AG08396 (cell line): ENCODE measurements around the gene ZNF407.

Experiments used
- DNase-seq: peaks from one replicate; pipeline ENCODE4 v3.0.0; 2012; ENCODE audit warnings: low spot score, mixed read lengths

Gene ZNF407

GRCh38 chr18:75105551-75106254 is 508.0 kb downstream of the ZNF407 start:
- no peak for DNase-seq

GRCh38 chr18:75106746-75107145 is 509.1 kb downstream of the ZNF407 start:
- no peak for DNase-seq

- DNase-seq = no peak
Observed at GRCh38 chr18:75107196-75107930, 509.7 kb downstream of the ZNF407 start.

- DNase-seq = no peak
Observed at GRCh38 chr18:75107931-75108276, 510.2 kb downstream of the ZNF407 start.

GRCh38 chr18:75108579-75109318 is 511.1 kb downstream of the ZNF407 start:
- no peak for DNase-seq

GRCh38 chr18:75109319-75109691 is 511.6 kb downstream of the ZNF407 start:
- DNase-seq = no peak

- no peak for DNase-seq
Observed at GRCh38 chr18:75109819-75110218, 512.1 kb downstream of the ZNF407 start.

- DNase-seq = no peak
Observed at GRCh38 chr18:75110311-75110710, 512.6 kb downstream of the ZNF407 start.

- DNase-seq = no peak
Observed at GRCh38 chr18:75110846-75111415, 513.3 kb downstream of the ZNF407 start.

- DNase-seq = no peak
Observed at GRCh38 chr18:75111760-75112159, 514.1 kb downstream of the ZNF407 start.

- no peak for DNase-seq
Observed at GRCh38 chr18:75112186-75113096, 514.8 kb downstream of the ZNF407 start.

- no peak for DNase-seq
Observed at GRCh38 chr18:75113455-75113854, 515.8 kb downstream of the ZNF407 start.

- no peak for DNase-seq
Observed at GRCh38 chr18:75114231-75114764, 516.6 kb downstream of the ZNF407 start.
